HepG2 (cell line): ENCODE measurements around the gene SLC34A3. TPM values are rescaled to one million over a fixed set of nuclear protein-coding genes. Genes with fewer than 3 reads are reported as not detected.

Experiments
- ATAC-seq: fragments of 200-7000 bp; cut with Tn5 transposase; 3 replicates; pipeline ENCODE4 v1.9.1; 2020; ENCODE audit warnings: mild to moderate bottlenecking, moderate library complexity
- BruUV-seq: library from RNA; stranded (reverse); fragments of 400-500 nt; replicated peaks from 2 replicates; lab custom pipeline; 2021; lab: Mats Ljungman, UMichigan
- CTCF ChIA-PET: fragments of 300-600 bp; formaldehyde crosslinking; extraction: SDS; loops from one replicate; lab custom pipeline; 2021; ENCODE audit warnings: low total read pairs, inconsistent platforms, low intra/inter-chr PET ratio; lab: Yijun Ruan, JAX
- POLR2A ChIA-PET: fragments of 350-600 bp; sonication (Branson Sonifier 250); formaldehyde crosslinking; loops from one replicate; lab custom pipeline; 2020; ENCODE audit warnings: antibody characterized with exemption, inconsistent platforms; lab: Yijun Ruan, JAX
- DNase-seq: peaks from one replicate; pipeline ENCODE4 v3.0.0-alpha.2; 2015; ENCODE audit warnings: low spot score
- FAIRE-seq: peaks from 3 replicates; lab custom pipeline; 2011; peaks lifted over from hg19 to GRCh38; lab: Jason Lieb, UNC
- H2AFZ ChIP-seq: one replicate; pipeline ENCODE4 v1.6.1; 2011; ENCODE audit warnings: low read length, inconsistent platforms
- H3K27ac ChIP-seq: fragments of 300-600 bp; 3 replicates; pipeline ENCODE4 v1.8.0; 2011; ENCODE audit warnings: mixed run types, mild to moderate bottlenecking, mixed read lengths, low read length, inconsistent platforms; ENCODE audit not compliant: insufficient read depth; ENCODE audit errors: extremely low read length
- H3K27me3 ChIP-seq, 2 experiments: fragments of 200-600 bp in 1 of 2; 2 replicates in 1 of 2; 3 replicates in 1 of 2; pipeline versions ENCODE4 v1.6.0 to v1.8.0; 2011; ENCODE audit warnings: low read length in 2 of 2, mild to moderate bottlenecking in 2 of 2, moderate library complexity in 2 of 2, inconsistent platforms in 1 of 2; ENCODE audit not compliant: insufficient read depth in 2 of 2, control insufficient read depth in 1 of 2
- H3K36me3 ChIP-seq, 2 experiments: fragments of 200-600 bp in 1 of 2; replicated peaks in 1 of 2; 2 replicates in 1 of 2; 3 replicates in 1 of 2; pipeline versions ENCODE4 v1.5.1 to v1.8.0; 2011; ENCODE audit warnings: low read length in 2 of 2, inconsistent platforms in 1 of 2; ENCODE audit not compliant: insufficient read depth in 2 of 2, control insufficient read depth in 1 of 2
- H3K4me1 ChIP-seq: 2 replicates; pipeline ENCODE4 v1.5.1; 2012; ENCODE audit warnings: low read length, inconsistent platforms; ENCODE audit not compliant: insufficient read depth
- H3K4me2 ChIP-seq: 2 replicates; pipeline ENCODE4 v1.6.0; 2011; ENCODE audit warnings: low read depth, low read length, inconsistent platforms
- H3K4me3 ChIP-seq, 3 experiments: fragments of 200-600 bp in 1 of 3; sonication (generic), shearing (Covaris generic) in 1 of 3; replicated peaks in 1 of 3; 2 replicates each; pipeline ENCODE4 v1.5.1; 2011 to 2016; ENCODE audit warnings: low read length in 3 of 3, inconsistent platforms in 2 of 3, low read depth in 2 of 3, mild to moderate bottlenecking in 2 of 3, control low read depth in 1 of 3, mixed read lengths in 1 of 3; ENCODE audit not compliant: insufficient read depth in 1 of 3
- H3K79me2 ChIP-seq: one replicate; pipeline ENCODE4 v1.6.1; 2011; ENCODE audit warnings: low read length, inconsistent platforms; ENCODE audit not compliant: insufficient read depth
- H3K9ac ChIP-seq: 2 replicates; pipeline ENCODE4 v1.6.0; 2011; ENCODE audit warnings: mild to moderate bottlenecking, low read depth, low read length, inconsistent platforms; ENCODE audit not compliant: insufficient read depth
- H3K9me3 ChIP-seq: 2 replicates; pipeline ENCODE4 v1.5.1; 2012; ENCODE audit warnings: mild to moderate bottlenecking, low read length
- H4K20me1 ChIP-seq: 2 replicates; pipeline ENCODE4 v1.6.0; 2011; ENCODE audit warnings: inconsistent platforms, mild to moderate bottlenecking, low read length, moderate library complexity; ENCODE audit not compliant: insufficient read depth
- BRCA1 ChIP-seq: sonication (generic); formaldehyde crosslinking; IDR thresholded peaks from 2 replicates; pipeline ENCODE4 v1.4.0; 2020; ENCODE audit warnings: missing genetic modification reagents
- EP300 ChIP-seq, 3 experiments: sonication (generic) in 1 of 3; formaldehyde crosslinking in 1 of 3; IDR thresholded peaks; 2 replicates each; pipeline versions ENCODE4 v1.5.1 to v1.6.1; 2011 to 2020; ENCODE audit warnings: low read depth in 2 of 3, low read length in 2 of 3, borderline replicate concordance in 1 of 3, improper control_type of control experiment in 1 of 3, mild to moderate bottlenecking in 1 of 3, missing genetic modification reagents in 1 of 3, moderate library complexity in 1 of 3
- IKZF4 ChIP-seq: sonication (generic); formaldehyde crosslinking; IDR thresholded peaks from 2 replicates; pipeline ENCODE4 v1.5.1; 2020; ENCODE audit warnings: borderline replicate concordance, mild to moderate bottlenecking, low read depth, missing genetic modification reagents; ENCODE audit errors: not compliant biosample characterization
- NFE2 ChIP-seq: sonication (generic); formaldehyde crosslinking; IDR thresholded peaks from 2 replicates; pipeline ENCODE4 v1.4.0; 2020; ENCODE audit warnings: missing genetic modification reagents
- NFIB ChIP-seq: sonication (generic); formaldehyde crosslinking; IDR thresholded peaks from 2 replicates; pipeline ENCODE4 v1.9.0; 2021; ENCODE audit warnings: missing genetic modification reagents, mild to moderate bottlenecking, borderline replicate concordance
- NR2F1 ChIP-seq, 2 experiments: fragments of 450-650 bp in 1 of 2; formaldehyde crosslinking in 1 of 2; IDR thresholded peaks; 2 replicates each; pipeline versions ENCODE4 v1.5.0 to v1.6.1; 2016 to 2020; ENCODE audit warnings: mild to moderate bottlenecking in 1 of 2, missing compliant biosample characterization in 1 of 2, missing genetic modification reagents in 1 of 2, moderate library complexity in 1 of 2
- SOX5 ChIP-seq: IDR thresholded peaks from 2 replicates; pipeline ENCODE4 v1.6.1; 2016; ENCODE audit warnings: borderline replicate concordance
- SP2 ChIP-seq: sonication (generic); formaldehyde crosslinking; IDR thresholded peaks from 2 replicates; pipeline ENCODE4 v1.5.1; 2020; ENCODE audit warnings: mild to moderate bottlenecking, missing genetic modification reagents
- TBP ChIP-seq: sonication (generic); formaldehyde crosslinking; IDR thresholded peaks from 2 replicates; pipeline ENCODE4 v1.5.0; 2020; ENCODE audit warnings: missing genetic modification reagents
- TCF12 ChIP-seq, 2 experiments: fragments of 450-650 bp in 1 of 2; sonication (generic) in 1 of 2; formaldehyde crosslinking in 1 of 2; IDR thresholded peaks; 2 replicates each; pipeline versions ENCODE4 v1.6.1 to v1.8.0; 2017 to 2022; ENCODE audit warnings: antibody characterized with exemption in 1 of 2, mild to moderate bottlenecking in 1 of 2, missing genetic modification reagents in 1 of 2, moderate library complexity in 1 of 2
- TCF7 ChIP-seq: sonication (generic); IDR thresholded peaks from 2 replicates; pipeline ENCODE4 v1.6.1; 2016; ENCODE audit warnings: antibody characterized with exemption, low read depth
- ZNF142 ChIP-seq: sonication (generic); formaldehyde crosslinking; IDR thresholded peaks from 2 replicates; pipeline ENCODE4 v1.4.0; 2020; ENCODE audit warnings: missing genetic modification reagents
- ZNF430 ChIP-seq: sonication (generic); formaldehyde crosslinking; IDR thresholded peaks from 2 replicates; pipeline ENCODE4 v1.9.0; 2021; ENCODE audit warnings: mild to moderate bottlenecking, missing genetic modification reagents
- ZNF546 ChIP-seq: sonication (generic); formaldehyde crosslinking; conservative IDR thresholded peaks from 2 replicates; pipeline ENCODE4 v1.8.1; 2023; ENCODE audit warnings: mild to moderate bottlenecking, missing genetic modification reagents
- ZNF619 ChIP-seq: sonication (generic); formaldehyde crosslinking; IDR thresholded peaks from 2 replicates; pipeline ENCODE4 v1.4.0; 2020; ENCODE audit warnings: mild to moderate bottlenecking, missing genetic modification reagents
- WGBS: methylation state at CpG from one replicate; pipeline ENCODE4 v1.1.6; 2017; ENCODE audit warnings: low lambda C conversion rate; 5-methylcytosine and 5-hydroxymethylcytosine counted together
- in situ Hi-C: cut with HindIII; loops from 2 replicates; pipeline ENCODE4 v1.10.0; 2017; ENCODE audit warnings: low pct_unique_long_range_greater_than_20kb; ENCODE audit not compliant: extremely low pct_ligation_motif_present
- intact Hi-C: fragments of 100-400 bp; cut with micrococcal nuclease; formaldehyde crosslinking; loops from one replicate; pipeline ENCODE4 v1.10.0; 2022; ENCODE audit not compliant: unreplicated experiment
- polyA plus RNA-seq, 8 experiments: library from polyadenylated mRNA; depleted of rRNA in 3 of 8; stranded (reverse) in 7 of 8; unstranded in 1 of 8; fragments of >200 nt; fragmentation: Illumina TruSeq in 4 of 8; extraction: Trizol in 4 of 8; gene quantifications; 2 replicates each; pipeline versions ENCODE4 v1.2.1 to v1.2.3, GENCODE V29; 2011 to 2016; ENCODE audit warnings: low read depth in 4 of 8, missing spikeins in 1 of 8, mixed read lengths in 1 of 8; ENCODE audit not compliant: insufficient read depth in 1 of 8
- total RNA-seq, 5 experiments: library from RNA; depleted of rRNA; stranded (reverse); fragments of >200 nt; fragmentation: Illumina TruSeq; extraction: Trizol; gene quantifications; 2 replicates each; pipeline ENCODE4 v1.2.3, GENCODE V29; 2016; ENCODE audit warnings: low read depth in 1 of 5
- TF ChIP-seq, protein P1 (sequence below): sonication (generic); formaldehyde crosslinking; IDR thresholded peaks from 2 replicates; pipeline ENCODE4 v1.8.0; 2022; ENCODE audit warnings: mild to moderate bottlenecking, missing genetic modification reagents, moderate library complexity

SLC34A3 gene
- total and polyA plus RNA-seq, 2 of the 13 experiments (the other 11 are each of a cell fraction or from before 2014, with no cell fraction given): 0.07 to 1.0 TPM

GRCh38 chr9:137235424-137236237 lies 4.9 kb downstream of the SLC34A3 start:
- intact Hi-C loops (loop anchor here (2.0 kb wide), 1 partner anchor 13 kb away; the partner anchor contains the start of gene RNF208), in situ Hi-C loops (no loop called here)
- ATAC-seq (peak; percentile 53), FAIRE-seq (no peak), DNase-seq (peak; percentile 45)
- ChIA-PET POLR2A (interaction anchor here (0.7 to 7.4 kb wide), 14 partner anchors 8 to 180 kb away, joined by 4 to 78 read pairs (median 7); partner anchors contain the start of genes ANAPC2, CYSRT1, MAN1B1 and NELFB), CTCF (interaction anchor here (0.9 to 2.6 kb wide), 10 partner anchors 12 to 117 kb away, joined by 3 to 19 read pairs (median 3); partner anchors contain the start of genes ANAPC2, SSNA1 and TOR4A)
- Histone ChIP-seq H3K9ac (peak overlapping the region; percentile 72), H3K4me2 (peak overlapping the region; percentile 85), H3K79me2 (peaks cover 15% of the 10 kb centered on the region), H3K4me1 (peaks cover 59% of the 10 kb centered on the region), H2AFZ (no peak overlapping the region), H3K36me3 (no peaks in the 10 kb centered on the region), H3K27me3 (no peaks in the 10 kb centered on the region), H3K9me3 (no peaks in the 10 kb centered on the region), H4K20me1 (no peaks in the 10 kb centered on the region), H3K4me3 (peak overlapping the region; percentile 67 to 81 (median 72)), H3K27ac (peak overlapping the region; percentile 68)
- BruUV-seq: no TSS peak
- 0% methylated on average over 3 of the region's 35 CpGs for WGBS
- TF ChIP-seq IKZF4 (CRISPR knock-in tag) (peak; percentile 75), TBP (CRISPR knock-in tag) (no peak), BRCA1 (CRISPR knock-in tag) (no peak), NR2F1 (CRISPR knock-in tag; IDR thresholded peaks at IDR 0.05) (no peak), TCF12 (IDR thresholded peaks at IDR 0.05) (no peak), TCF12 (CRISPR knock-in tag; IDR thresholded peaks at IDR 0.05) (no peak), SOX5 (peak; percentile 29), ZNF430 (CRISPR knock-in tag) (peak; percentile 38; the same call in 1 of the 2 replicates), EP300 (IDR thresholded peaks at IDR 0.05; ENCODE audit: low read depth in 2 of 2, low read length in 2 of 2) (0 out of 4 replicates have a peak, but pooled peaks of 1 of the 2 experiments have one; percentile 10), EP300 (CRISPR knock-in tag; IDR thresholded peaks at IDR 0.05; ENCODE audit: borderline replicate concordance) (no peak; the same call in 1 of the 2 replicates), TCF7 (no peak), ZNF546 (CRISPR knock-in tag) (peak; percentile 59), ZNF619 (CRISPR knock-in tag) (peak; percentile 69), NFIB (no peak), NFE2 (CRISPR knock-in tag) (no peak), SP2 (peak; percentile 29; the same call in 1 of the 2 replicates), ZNF142 (CRISPR knock-in tag) (no peak)
- TF ChIP-seq, protein P1, sequence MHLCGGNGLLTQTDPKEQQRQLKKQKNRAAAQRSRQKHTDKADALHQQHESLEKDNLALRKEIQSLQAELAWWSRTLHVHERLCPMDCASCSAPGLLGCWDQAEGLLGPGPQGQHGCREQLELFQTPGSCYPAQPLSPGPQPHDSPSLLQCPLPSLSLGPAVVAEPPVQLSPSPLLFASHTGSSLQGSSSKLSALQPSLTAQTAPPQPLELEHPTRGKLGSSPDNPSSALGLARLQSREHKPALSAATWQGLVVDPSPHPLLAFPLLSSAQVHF (CRISPR knock-in tag): no peak
